Measurements from ENCODE around the gene ARHGAP6.

The ARHGAP6 gene

GRCh38 chrX:11575332-11575731, 90.4 kb downstream of the ARHGAP6 start:
- no peak for DNase-seq (ENCODE audit: low read depth in 3 of 3)

DNA sequence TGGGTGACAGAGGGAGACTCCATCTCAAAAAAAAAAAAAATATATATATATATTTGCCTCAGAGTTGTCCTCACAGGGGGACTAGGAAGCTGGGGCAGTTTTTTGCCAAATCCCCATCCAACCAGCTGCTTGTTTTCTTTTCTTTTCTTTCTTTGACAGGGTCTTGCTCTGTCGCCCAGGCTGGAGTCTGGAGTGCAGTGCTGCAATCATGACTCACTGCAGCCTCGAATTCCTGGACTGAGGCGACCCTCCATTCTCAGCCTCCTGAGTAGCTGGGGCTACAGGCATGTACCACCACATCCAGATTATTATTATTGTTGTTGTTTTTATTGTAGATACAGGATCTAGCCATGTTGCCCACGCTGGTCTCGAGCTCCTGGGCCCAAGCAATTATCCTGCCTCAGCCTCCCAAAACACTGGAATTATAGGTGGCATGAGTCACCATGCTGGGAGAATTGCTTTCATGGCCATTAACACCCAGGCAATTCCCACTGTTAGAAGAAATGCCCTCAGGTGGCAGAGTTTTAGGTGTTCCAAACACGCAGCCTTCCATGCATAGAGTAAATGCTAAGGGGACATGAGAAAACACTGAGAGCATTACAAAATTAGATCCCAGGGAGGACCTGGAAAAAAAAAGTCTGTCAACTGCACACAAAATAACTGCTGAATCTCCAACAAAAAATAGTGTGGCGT, 98.0 kb downstream of the ARHGAP6 start:
- DNase-seq (ENCODE audit: low read depth in 3 of 3): no peak

- no peak for DNase-seq (ENCODE audit: low read depth in 3 of 3)
Measured at GRCh38 chrX:11566789-11567188, 98.9 kb downstream of the ARHGAP6 start.

- DNase-seq (ENCODE audit: low read depth in 3 of 3): no peak
Measured at GRCh38 chrX:11566173-11566572, 99.5 kb downstream of the ARHGAP6 start.

- DNase-seq (ENCODE audit: low read depth in 3 of 3): no peak
Measured at GRCh38 chrX:11564546-11564945, 101.2 kb downstream of the ARHGAP6 start.

- no peak for DNase-seq (ENCODE audit: low read depth in 3 of 3)
Measured at GRCh38 chrX:11562570-11562969, 103.2 kb downstream of the ARHGAP6 start.

- peak; percentile 2 to 11 (median 4) for DNase-seq (ENCODE audit: low read depth in 3 of 3)
Measured at GRCh38 chrX:11558972-11559371, 106.7 kb downstream of the ARHGAP6 start.

DNA sequence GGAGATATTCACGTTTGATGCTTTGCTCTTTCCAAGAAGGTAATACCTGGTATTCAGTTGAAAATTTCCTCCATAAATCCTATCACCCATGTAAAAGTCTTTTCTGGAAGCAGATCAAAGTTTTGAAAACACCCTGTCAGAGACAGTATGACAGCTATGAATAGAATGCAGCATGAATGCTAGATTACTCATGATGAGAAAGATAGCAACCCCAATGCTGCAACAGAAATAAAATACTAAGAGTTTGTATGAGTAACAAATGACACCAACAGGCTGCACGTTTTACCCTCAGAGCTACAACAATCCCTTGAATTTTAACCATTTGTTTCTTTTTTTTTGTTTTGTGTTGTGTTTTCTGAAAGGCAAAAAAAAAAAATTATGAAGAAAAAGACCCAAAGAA, 108.6 kb downstream of the ARHGAP6 start:
- no peak for DNase-seq (ENCODE audit: low read depth in 3 of 3)

GRCh38 chrX:11555759-11556158, 110.0 kb downstream of the ARHGAP6 start:
- no peak for DNase-seq (ENCODE audit: low read depth in 3 of 3)

GRCh38 chrX:11553594-11553993, 112.1 kb downstream of the ARHGAP6 start:
- DNase-seq (ENCODE audit: low read depth in 3 of 3): no peak

DNA sequence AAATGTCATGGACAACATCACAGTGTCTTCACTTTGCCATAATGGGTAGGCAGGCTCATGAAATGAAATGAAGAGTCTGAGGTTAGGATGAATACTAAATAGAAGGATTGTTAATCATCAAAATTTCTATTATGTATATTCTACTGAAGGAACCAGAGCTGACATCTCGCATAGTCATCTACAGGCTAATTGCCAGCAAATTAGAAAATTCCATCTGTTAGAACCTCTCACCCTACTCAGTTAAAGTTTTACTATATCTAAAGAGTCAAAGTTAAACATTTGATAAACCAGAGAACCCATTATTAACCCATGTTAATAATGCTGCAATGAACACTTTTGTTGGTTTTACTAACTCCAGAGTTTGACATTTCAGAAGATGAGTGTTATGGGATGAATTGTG, 114.6 kb downstream of the ARHGAP6 start:
- DNase-seq (ENCODE audit: low read depth in 3 of 3): no peak

- DNase-seq (ENCODE audit: low read depth in 3 of 3): no peak
Measured at GRCh38 chrX:11546917-11547316, 118.8 kb downstream of the ARHGAP6 start.

GRCh38 chrX:11543249-11543648, 122.5 kb downstream of the ARHGAP6 start:
- DNase-seq (ENCODE audit: low read depth in 3 of 3): no peak

GRCh38 chrX:11541510-11541909, 124.2 kb downstream of the ARHGAP6 start:
- no peak for DNase-seq (ENCODE audit: low read depth in 3 of 3)

- no peak for DNase-seq (ENCODE audit: low read depth in 3 of 3)
Measured at GRCh38 chrX:11540532-11541377, 125.0 kb downstream of the ARHGAP6 start.

DNA sequence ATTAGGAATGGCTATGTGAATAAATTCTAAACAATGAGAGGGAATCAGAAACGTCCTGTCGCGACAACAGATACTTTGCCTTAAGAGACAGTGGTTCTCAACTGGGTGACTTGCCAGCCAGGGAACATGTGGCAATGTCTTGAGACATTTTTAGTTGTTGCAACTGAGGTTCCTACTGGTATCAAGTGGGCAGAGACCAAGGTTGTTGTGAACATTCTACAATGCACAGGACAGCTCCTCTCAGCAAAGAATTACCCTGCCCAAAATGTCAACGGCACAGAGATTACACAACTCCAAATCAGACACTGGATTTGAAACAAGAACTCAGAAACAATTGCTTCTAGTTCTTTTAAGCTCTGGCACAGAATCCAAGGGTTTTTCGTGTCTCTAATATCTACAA, 128.6 kb downstream of the ARHGAP6 start:
- no peak for DNase-seq (ENCODE audit: low read depth in 3 of 3)

DNA sequence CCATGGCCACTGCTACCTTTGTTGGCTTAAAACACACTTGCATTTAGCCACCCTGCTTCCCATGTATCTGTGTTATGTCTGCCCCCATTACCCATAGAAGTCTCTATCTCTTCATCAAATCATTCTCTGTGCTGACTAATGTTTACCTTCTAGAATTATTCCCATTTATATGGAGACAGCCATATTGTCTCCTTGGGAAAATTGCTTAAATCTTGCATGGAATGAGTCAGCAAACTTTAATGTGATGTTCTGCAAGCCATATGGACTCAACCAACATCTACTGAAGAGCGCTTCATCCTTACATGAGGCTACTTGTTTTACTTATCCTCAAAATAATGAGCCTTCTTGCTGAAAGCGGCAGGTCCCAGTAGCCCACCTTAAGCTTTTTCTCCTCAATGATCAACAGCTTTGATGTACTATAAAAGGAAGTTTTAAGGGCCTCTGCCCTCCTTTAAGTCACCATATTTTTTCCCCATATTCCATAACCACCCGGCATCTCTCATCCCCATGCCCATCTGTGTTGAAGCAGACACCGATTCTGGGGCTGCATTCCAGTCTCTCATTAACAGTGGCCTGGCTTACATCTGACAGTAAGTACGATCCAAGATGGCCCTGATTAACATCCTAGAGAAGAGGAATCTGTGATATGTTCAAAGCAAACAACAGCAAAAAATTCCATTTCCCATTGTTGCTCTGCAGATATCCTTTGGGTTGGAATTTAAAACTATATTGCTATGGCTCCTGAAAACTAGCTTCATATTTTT, 130.4 kb downstream of the ARHGAP6 start:
- DNase-seq (ENCODE audit: low read depth in 3 of 3): no peak

DNA sequence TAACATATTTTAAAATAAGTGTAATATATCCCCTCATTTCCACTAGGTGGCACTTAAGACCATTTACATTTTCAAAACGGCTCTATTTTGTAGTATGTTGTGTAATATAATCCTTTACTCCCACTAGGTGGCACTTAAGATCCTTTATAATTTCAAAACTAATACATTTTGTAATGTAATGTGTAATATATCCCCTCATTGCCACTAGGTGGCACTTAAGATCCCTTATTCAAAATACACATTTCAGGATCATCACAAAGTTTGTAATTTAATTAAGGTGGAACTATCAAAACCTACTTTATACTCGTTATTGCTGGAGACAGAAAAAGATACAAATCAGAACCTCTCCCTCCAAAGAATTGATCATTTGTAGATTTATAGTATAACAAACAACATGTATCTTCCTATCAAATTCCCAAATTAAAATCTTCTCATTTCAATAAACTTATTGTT, 132.5 kb downstream of the ARHGAP6 start:
- DNase-seq (ENCODE audit: low read depth in 3 of 3): no peak

DNA sequence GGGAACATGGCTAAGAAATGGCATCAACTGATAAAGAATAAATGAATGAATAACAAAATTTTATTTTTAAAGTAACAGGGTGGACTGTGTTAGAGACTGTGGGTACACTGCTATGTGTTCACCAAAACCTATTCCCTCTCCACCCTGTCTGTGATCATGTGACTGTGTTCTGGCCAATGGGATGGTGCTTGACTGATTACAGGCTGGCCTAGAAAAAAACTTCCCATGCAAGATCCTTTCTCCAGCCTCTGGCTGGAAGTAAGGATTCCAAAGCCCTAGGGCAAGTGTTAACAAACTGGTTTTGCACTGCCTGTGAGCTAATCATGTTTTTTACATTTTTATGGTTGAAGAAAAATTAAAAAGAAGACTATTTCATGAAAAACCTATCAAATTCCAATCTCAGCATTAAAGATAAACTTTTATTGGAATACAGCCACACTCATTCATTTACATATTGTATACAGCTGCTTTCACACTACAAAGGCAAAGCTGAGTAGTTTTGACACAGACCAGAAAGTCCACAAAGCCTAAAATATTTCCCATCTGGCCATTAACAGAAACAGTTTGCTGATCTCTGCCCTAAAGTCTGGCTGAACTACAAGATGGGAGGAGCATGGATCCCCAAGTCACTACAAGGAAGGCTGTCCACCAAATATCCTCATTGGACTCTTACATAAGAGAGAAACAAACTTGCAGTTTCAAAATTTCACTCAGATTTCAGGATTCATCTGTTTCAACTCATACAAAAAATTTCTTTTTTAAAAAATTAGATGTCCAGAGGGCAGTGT, 133.2 kb downstream of the ARHGAP6 start:
- no peak for DNase-seq (ENCODE audit: low read depth in 3 of 3)

- no peak for DNase-seq (ENCODE audit: low read depth in 3 of 3)
Measured at GRCh38 chrX:11531226-11531625, 134.5 kb downstream of the ARHGAP6 start.

- DNase-seq (ENCODE audit: low read depth in 3 of 3): no peak
Measured at GRCh38 chrX:11530621-11531020, 135.1 kb downstream of the ARHGAP6 start.

DNA sequence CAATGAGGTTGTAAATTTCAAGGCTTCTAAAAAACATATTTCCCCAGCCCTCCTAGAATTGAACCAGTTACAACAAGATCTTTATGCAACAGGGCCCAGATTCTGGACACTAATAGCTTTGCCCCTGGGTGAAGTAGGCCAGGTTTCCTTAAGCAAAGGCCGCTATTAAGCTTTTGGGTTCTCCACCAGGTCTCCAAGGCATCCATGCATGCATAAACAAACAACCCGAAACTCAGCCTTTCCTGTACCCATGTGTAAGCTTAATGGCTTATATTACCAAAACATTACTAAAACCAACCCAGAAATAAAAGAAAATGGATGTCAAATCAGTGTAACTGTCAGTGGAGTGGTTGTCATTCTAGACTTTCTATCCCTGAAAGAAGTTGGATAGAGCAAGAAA, 137.1 kb downstream of the ARHGAP6 start:
- no peak for DNase-seq (ENCODE audit: low read depth in 3 of 3)
